NT2/D1 (cell line): ENCODE measurements around the gene TM2D1.
"Not testable (repeated sequence)": the region's sequence is repeated elsewhere in the genome, so short reads cannot be mapped to it uniquely, and the experiment has no call there.

Experiments used
- DNase-seq: peaks from one replicate; pipeline ENCODE4 v3.0.0-alpha.2; 2011; ENCODE audit warnings: low read depth, low spot score
- H3K27me3 ChIP-seq: 2 replicates; pipeline ENCODE4 v1.6.0; 2011; ENCODE audit warnings: mild to moderate bottlenecking; ENCODE audit not compliant: insufficient read length, insufficient read depth
- H3K36me3 ChIP-seq: 2 replicates; pipeline ENCODE4 v1.6.1; 2011; ENCODE audit warnings: mild to moderate bottlenecking, low read length, mixed read lengths; ENCODE audit not compliant: insufficient read depth, insufficient read length
- H3K4me1 ChIP-seq: 2 replicates; pipeline ENCODE4 v1.5.1; 2011; ENCODE audit not compliant: insufficient read depth, insufficient read length
- H3K4me3 ChIP-seq: 2 replicates; pipeline ENCODE4 v1.5.1; 2011; ENCODE audit warnings: low read depth; ENCODE audit not compliant: insufficient read length
- H3K9ac ChIP-seq: 2 replicates; pipeline ENCODE4 v1.6.0; 2011; ENCODE audit warnings: low read depth; ENCODE audit not compliant: insufficient read length
- H3K9me3 ChIP-seq: 2 replicates; pipeline ENCODE4 v1.5.1; 2011; ENCODE audit warnings: mild to moderate bottlenecking, low read length; ENCODE audit not compliant: insufficient read depth
- SUZ12 ChIP-seq: IDR thresholded peaks from 2 replicates; pipeline ENCODE4 v1.6.1; 2011; ENCODE audit not compliant: insufficient read length, insufficient read depth; ENCODE audit errors: extremely low read depth
- YY1 ChIP-seq: IDR thresholded peaks from 2 replicates; pipeline ENCODE4 v1.6.1; 2011; ENCODE audit not compliant: insufficient read length, insufficient read depth
- ZNF274 ChIP-seq: IDR thresholded peaks from 2 replicates; pipeline ENCODE4 v1.6.1; 2011; ENCODE audit warnings: mild to moderate bottlenecking, low read depth, low read length

TM2D1 gene

DNA sequence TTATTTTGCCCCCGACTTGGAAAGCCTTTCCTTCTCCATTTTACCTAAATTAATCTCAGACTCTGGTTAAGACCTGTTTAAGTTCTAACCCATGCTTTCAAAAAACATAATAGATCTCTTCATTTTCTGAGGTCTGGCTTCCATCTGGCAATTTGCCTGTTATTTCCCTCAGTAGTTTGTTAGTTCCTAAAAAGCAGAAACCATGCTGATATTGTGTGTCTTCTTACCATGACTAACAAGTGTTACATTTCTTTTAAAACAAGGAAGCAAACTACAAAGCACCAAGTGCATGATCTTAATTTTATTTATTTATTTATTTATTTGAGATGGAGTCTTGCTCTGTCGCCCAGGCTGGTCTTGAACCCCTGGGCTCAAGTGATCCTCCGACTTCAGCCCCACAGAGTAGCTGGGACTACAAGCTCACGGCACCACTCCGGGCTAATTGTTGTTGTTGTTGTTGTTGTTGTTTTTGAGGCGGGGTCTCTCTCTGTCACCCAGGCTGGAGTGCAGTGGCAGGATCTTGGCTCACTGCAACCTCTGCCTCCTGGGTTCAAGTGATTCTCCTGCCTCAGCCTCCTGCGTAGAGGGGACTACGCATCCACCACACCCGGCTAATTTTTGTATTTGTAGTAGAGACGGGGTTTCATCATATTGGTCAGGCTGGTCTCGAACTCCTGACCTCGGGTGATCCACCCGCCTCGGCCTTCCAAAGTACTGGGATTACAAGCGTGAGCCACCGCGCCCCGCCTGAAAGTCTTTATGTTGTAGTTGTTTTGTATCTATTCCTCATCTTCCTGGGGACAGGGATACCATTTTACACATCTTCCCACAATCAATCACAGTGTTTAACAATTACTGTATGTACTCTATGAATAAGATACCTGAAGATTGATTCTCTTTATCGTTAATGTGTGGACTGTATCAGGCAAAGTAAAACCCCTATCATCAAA lies 16.1 kb upstream of the TM2D1 start:
- Histone ChIP-seq H3K4me3 (no peak overlapping the region), H3K9me3 (no peaks in the 10 kb centered on the region), H3K9ac (no peak overlapping the region), H3K4me1 (no peaks in the 10 kb centered on the region), H3K27me3 (no peaks in the 10 kb centered on the region), H3K36me3 (no peaks in the 10 kb centered on the region)
- no peak for TF ChIP-seq ZNF274
- TF ChIP-seq YY1: no peak
- TF ChIP-seq SUZ12: no peak
- DNase-seq: no peak

GRCh38 chr1:61732726-61733125 lies 7.8 kb upstream of the TM2D1 start:
- H3K4me1 ChIP-seq: no peaks in the 10 kb centered on the region
- no peaks in the 10 kb centered on the region for H3K36me3 ChIP-seq
- DNase-seq: no peak
- no peak overlapping the region for H3K9ac ChIP-seq
- H3K27me3 ChIP-seq: no peaks in the 10 kb centered on the region
- no peak for TF ChIP-seq ZNF274
- no peak for TF ChIP-seq SUZ12
- TF ChIP-seq YY1: no peak
- H3K9me3 ChIP-seq: no peaks in the 10 kb centered on the region
- H3K4me3 ChIP-seq: no peak overlapping the region

- not testable (repeated sequence) for DNase-seq, H3K9ac ChIP-seq, H3K36me3 ChIP-seq, H3K4me1 ChIP-seq, H3K4me3 ChIP-seq, H3K9me3 ChIP-seq, H3K27me3 ChIP-seq
These were observed 5.7 kb upstream of the TM2D1 start for GRCh38 chr1:61730679-61731078.

GRCh38 chr1:61727544-61727943 lies 2.6 kb upstream of the TM2D1 start:
- H3K27me3 ChIP-seq: no peaks in the 10 kb centered on the region
- no peaks in the 10 kb centered on the region for H3K4me1 ChIP-seq
- no peak overlapping the region for H3K9ac ChIP-seq
- H3K36me3 ChIP-seq: peaks cover 10% of the 10 kb centered on the region
- DNase-seq: no peak
- TF ChIP-seq YY1: no peak
- TF ChIP-seq SUZ12: no peak
- no peak for TF ChIP-seq ZNF274
- no peak overlapping the region for H3K4me3 ChIP-seq
- H3K9me3 ChIP-seq: no peaks in the 10 kb centered on the region

DNA sequence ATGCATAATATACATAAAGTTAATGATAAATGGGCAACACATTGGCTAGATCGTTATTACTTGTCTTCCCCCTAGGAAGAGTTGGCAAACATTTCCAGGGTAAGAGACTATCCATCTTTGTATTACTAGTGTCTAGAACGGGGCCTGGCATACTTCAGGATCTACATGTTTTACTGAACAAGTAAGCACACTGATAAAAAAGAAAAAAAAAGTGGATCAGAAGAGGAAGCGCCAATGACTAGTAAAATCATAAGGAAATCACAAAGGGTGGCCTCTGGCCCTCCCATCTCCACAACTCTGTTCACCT lies 482 bp downstream of the TM2D1 start:
- Histone ChIP-seq H3K4me1 (no peaks in the 10 kb centered on the region), H3K9me3 (no peaks in the 10 kb centered on the region), H3K27me3 (no peaks in the 10 kb centered on the region), H3K36me3 (peaks cover 29% of the 10 kb centered on the region), H3K9ac (peak overlapping the region; percentile 97), H3K4me3 (peak overlapping the region; percentile 93)
- DNase-seq: no peak
- TF ChIP-seq ZNF274 (no peak), SUZ12 (no peak), YY1 (no peak)

DNA sequence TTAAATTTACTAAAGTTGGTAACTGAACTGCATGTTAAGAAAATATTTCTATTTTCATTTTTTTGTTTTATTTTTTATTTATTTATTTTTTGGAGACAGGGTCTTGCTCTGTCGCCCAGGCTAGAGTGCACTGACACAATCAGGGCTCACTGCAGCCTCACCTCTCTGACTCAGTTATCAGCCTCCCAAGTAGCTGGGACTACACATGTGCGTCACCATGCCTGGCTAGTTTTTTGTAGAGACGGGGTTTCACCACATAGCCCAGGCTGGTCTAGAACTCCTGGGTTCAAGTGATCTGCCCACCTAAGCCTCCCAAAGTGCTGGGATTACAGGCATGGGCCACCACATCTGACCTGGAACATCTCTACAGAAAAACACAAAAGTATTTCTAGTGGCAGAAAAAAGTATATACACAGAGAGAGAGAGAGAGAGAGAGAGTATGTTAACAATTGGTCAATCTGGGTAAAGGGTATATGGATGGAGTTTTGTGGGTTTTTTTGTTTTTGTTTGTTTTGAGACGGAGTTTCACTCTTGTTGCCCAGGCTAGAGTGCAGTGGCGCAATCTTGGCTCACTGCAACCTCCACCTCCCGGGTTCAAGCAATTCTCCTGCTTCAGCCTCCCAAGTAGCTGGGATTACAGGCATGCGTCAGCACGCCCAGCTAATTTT lies 5.8 kb downstream of the TM2D1 start:
- peaks cover 45% of the 10 kb centered on the region for H3K36me3 ChIP-seq
- H3K9ac ChIP-seq, H3K4me1 ChIP-seq, H3K27me3 ChIP-seq, H3K4me3 ChIP-seq, DNase-seq, H3K9me3 ChIP-seq: not testable (repeated sequence)

DNA sequence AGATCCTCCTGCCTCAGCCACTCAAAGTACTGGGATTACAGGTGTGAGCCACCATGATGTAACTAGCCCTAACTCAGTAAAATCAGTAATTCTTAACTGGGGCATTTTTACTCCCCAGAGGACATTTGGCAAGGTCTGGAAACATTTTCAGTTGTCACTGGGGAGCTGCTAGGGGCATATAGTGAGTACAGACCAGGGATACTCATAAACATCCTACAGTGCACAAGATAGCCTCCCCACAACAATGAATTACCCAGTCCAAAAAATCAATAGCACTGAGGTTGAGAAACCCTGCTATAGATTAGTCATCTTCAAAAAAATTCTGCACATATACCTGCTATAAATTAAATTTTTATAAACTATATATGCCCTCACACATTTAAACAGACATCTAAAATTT lies 13.0 kb downstream of the TM2D1 start:
- Histone ChIP-seq H3K4me1 (no peaks in the 10 kb centered on the region), H3K9ac (no peak overlapping the region), H3K4me3 (no peak overlapping the region), H3K9me3 (no peaks in the 10 kb centered on the region), H3K36me3 (peaks cover 46% of the 10 kb centered on the region), H3K27me3 (no peaks in the 10 kb centered on the region)
- TF ChIP-seq ZNF274: no peak
- no peak for TF ChIP-seq SUZ12
- no peak for TF ChIP-seq YY1
- no peak for DNase-seq

- H3K9ac ChIP-seq, H3K4me1 ChIP-seq, DNase-seq, H3K4me3 ChIP-seq, H3K27me3 ChIP-seq, H3K9me3 ChIP-seq: not testable (repeated sequence)
- peaks cover 50% of the 10 kb centered on the region for H3K36me3 ChIP-seq
These were observed 13.7 kb downstream of the TM2D1 start for GRCh38 chr1:61711257-61711656.
